Forelimb muscle (tissue), 1 donor: ENCODE results near the gene FCN1. TPM values are rescaled to one million over a fixed set of nuclear protein-coding genes. Genes with fewer than 3 reads are reported as not detected.
"Not testable (repeated sequence)": the region's sequence is repeated elsewhere in the genome, so short reads cannot be mapped to it uniquely, and the experiment has no call there.

Source experiments
- DNase-seq: peaks from one replicate; pipeline ENCODE4 v3.0.0-alpha.2; 2013; ENCODE audit warnings: low read depth
- polyA plus RNA-seq: library from polyadenylated mRNA; unstranded; fragments of 120-200 nt; gene quantifications from one replicate; pipeline ENCODE4 v1.2.1, GENCODE V29; 2013; ENCODE audit not compliant: insufficient read length

FCN1 gene
- polyA plus RNA-seq, 1 donor = 3.1 TPM

GRCh38 chr9:134872482-134873231 is 45.1 kb downstream of the FCN1 start:
- no peak for DNase-seq

GRCh38 chr9:134871697-134872340 is 45.9 kb downstream of the FCN1 start:
- no peak for DNase-seq

DNA sequence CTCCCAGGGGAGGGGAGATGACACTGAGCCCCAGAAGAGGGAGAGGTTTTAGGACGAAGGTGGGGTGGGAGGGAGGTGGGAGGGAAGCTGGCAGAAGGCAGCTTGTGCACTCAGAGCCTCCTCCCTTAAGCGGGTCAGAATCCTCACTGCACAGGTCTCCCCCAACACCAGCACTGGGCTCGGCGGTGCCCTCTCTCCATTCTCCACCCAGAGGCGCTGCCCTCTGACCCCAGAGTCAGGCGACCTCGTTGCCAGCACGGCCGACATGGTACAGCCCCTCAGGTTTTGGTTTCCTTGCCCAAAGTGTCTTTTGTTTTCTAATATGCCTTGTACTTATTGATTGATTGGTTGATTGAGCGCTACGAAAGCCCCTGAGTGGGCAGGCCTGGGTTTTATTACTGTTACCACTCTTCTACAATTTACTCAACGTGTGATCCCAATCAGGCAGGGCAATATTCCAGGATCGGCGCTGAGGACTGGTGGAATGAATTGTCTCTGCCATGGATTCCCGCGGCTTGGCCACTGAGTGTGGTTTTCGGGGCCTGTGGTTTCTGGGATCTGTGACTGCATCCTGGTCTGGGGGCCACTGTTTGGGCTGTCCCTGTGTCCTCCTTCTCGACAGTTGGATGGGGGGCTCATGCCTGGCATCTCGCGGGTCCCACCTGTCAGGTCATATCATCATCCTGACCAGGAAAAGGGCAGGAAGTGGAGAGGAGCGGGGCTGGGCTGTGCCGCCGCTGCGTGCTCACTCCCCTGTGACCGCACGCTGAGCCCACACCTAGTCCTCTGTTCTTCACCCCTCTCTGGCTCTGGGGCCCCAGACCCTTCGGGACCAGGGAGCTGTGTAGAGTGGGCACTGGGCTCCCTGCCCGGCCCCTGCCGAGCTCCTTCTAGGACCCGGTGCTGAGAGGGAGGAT is 46.7 kb downstream of the FCN1 start:
- no peak for DNase-seq

DNA sequence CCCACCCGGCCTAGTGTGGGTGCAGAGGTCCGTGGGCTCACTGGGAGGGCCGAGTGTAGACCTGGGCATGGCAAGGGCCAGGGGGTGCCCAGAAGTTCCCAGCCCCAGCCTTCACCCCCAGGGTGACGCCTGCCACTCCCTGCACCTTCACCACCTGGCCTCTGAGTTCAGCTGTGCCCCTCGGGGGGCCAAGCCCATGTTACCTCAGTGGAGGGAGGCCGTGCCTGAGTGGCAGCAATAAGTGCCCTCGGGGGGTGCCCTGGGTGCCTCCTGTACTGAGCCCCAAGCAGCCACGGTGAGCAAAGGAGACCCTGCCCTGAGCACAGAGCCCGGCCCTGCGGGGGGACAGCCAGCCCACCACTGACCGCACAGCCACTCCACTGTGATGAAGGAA is 47.4 kb downstream of the FCN1 start:
- DNase-seq = no peak

- DNase-seq = no peak
Observed at GRCh38 chr9:134869554-134870300, 48.0 kb downstream of the FCN1 start.

- no peak for DNase-seq
Observed at GRCh38 chr9:134868751-134869553, 48.8 kb downstream of the FCN1 start.

DNA sequence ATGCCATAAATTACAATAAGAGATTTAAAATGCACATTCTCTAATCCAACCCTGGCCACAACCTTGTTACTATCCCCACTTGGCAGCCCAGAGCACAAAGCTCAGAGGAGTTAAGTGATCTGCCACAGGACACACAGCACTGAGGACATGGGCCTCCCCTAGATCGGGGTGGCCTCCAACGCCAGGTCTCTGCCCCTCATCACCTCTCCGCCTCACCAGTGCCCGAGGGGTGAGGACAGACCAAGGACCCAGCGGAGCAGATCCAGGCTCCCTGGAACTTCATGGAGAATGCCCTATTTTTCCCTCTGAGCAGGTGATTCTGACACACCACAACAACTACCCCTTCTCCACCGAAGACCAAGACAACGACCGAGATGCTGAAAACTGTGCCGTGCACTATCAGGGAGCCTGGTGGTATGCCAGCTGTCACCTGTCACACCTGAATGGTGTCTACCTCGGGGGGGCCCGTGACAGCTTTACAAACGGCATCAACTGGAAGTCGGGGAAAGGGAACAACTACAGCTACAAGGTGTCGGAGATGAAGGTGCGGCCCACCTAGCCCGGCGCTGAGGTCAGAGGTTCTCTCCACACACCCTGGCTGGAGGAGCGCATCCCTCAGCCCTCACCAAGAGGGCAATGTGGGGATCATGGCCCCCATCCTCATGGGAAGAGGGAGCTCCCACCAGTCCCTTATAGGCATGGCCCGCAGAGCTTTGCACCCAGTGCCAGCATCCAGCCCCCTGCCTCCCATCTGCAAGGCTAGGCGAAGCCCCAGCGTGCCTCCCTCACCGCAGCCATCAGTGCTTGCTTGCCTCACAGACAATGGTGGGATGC is 49.6 kb downstream of the FCN1 start:
- DNase-seq = no peak

GRCh38 chr9:134864821-134865190 is 52.9 kb downstream of the FCN1 start:
- DNase-seq = no peak

- no peak for DNase-seq
Observed at GRCh38 chr9:134863941-134864820, 53.5 kb downstream of the FCN1 start.

DNA sequence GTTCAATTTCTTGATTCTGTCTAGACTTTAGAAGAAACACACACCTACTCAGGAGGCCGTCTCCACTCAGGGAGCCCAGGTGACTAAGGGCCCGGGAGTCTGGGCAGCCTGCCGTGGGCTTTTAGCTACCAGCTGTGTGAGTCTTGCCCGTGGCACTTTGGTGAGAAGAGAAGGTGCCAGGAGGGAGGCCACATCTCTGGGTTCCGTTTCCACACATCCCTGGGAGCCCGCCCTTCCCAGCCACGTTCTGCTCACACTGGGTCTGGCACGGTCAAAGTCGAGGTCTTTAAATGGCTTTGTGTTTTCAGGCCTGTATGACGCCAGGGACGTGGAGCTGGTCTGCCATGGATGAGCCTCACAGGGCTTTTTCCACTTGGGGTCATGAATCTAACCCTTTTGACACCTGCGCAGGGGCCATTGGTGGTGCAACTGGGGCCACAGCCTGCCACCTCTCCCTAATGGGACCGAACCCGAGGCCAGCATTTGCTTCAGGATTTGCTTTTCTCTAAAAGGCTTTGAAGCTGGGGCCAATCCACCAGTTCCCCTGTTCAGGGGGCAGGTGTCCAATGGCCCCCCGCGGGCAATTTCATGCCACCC is 54.3 kb downstream of the FCN1 start:
- no peak for DNase-seq

GRCh38 chr9:134861595-134862334 is 55.9 kb downstream of the FCN1 start:
- no peak for DNase-seq

- DNase-seq = no peak
Observed at GRCh38 chr9:134860510-134860909, 57.2 kb downstream of the FCN1 start.

DNA sequence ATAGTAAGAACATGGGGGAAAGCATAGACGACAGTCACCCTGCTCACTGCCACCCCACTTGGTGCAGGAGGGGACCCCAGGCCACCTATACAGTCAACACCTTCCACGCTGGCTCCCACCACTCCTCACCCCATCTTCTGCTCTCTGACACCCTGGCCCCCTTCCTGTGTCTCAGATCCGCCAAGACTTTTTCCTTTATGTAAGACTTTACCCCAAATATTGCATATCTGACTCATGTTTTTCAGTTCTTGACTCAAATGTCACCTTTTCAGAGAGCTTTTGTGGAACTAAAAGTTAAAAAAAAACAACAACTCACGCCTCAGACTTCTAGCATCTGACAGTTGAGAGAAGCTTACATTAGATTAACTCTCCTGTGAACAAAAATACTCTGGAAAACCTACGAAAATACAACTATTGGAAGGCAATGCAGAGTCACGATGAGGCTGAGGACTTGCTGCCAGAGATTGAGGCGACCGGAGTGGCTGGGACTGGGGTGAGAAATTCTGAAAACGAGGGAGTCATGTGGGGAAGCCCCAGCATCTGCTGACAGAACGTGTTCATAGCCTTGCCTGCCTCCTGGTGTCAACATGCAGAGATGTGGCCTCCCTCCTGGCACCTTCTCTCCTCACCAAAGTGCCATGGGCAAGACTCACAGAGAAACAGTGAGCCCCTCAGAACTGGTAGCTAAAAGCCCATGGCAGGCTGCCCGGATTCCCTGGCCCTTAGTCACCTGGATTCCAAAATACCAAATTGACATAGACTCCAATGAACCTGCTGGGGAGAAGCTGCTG is 59.5 kb downstream of the FCN1 start:
- no peak for DNase-seq

DNA sequence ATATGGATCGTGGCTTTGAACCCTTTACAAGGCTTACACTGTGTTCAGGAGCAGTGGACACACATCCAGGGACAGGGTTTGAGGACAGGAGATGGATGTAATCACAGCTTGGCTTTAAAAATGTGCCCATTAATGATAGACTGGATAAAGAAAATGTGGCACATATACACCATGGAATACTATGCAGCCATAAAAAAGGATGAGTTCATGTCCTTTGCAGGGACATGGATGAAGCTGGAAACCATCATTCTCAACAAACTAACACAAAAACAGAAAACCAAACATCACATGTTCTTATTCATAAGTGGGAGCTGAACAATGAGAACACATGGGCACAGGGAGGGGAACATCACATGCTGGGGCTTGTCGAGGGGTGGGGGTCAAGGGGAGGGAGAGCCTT is 60.3 kb downstream of the FCN1 start:
- DNase-seq = not testable (repeated sequence)

DNA sequence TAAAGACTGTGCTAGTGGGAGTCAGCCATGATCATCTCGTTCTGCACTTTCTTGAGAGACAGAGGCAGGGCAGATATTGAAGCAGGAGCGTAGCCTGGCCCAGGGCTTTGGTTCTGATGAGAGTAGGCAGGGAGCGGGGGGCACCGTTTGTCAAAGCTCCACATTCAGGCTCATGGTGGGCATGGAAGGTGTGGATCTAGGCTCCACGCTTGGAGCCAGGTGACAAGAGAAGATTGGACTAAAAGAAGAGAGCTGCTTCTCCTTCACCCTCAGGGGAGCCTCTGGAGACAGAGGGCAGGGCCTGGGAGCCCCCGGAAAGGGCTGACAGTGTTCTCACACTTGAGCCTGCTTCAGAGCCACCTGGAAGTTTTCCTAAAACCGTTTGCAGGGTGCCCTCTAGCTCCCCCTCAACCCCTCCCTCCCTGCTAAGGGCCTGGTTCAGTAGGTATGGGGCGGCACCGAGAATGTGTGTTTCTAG is 61.8 kb downstream of the FCN1 start:
- DNase-seq = no peak
